Measurements from ENCODE around the gene GAL3ST2.
"Not testable (repeated sequence)": the region's sequence is repeated elsewhere in the genome, so short reads cannot be mapped to it uniquely, and the experiment has no call there.

Gene GAL3ST2

DNA sequence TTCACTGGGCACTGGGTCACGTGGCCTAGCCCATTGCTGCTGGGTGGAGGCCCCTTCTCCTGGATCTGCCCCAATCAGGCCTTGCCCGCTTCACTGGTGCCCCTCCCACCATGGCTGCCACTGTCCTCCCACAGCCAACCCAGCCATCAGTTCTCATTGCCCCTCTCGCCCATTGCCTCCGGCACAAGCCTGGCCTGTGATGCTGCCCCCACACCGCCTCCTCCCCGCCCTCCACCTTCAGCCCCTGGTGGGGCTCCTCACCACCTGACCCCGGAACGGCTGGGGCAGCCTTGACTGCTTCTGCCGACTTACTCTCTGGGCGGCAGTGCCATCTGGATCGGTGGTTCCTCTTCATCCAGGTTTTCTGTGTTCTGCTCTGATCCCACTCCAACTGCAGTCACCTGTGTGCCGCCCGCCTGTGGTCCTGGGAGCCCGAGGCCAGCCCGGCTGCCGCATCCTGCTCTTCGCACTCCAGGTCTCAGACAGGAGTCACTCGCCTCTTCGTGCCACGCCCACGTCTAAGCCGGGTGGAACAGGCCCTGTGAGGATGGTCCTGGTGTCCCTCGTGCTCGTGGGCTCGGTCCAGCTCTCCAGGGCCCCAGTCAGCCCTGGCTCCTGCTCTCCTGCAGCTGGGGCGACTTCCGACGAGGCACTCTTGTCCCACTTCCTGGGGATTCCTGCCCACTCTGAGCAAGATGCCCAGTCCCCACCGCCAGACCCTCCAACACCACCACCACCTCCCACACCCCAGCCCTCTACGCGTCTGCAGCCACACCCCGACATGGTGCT is 28.0 kb upstream of the GAL3ST2 start:
- no peak for DNase-seq

DNA sequence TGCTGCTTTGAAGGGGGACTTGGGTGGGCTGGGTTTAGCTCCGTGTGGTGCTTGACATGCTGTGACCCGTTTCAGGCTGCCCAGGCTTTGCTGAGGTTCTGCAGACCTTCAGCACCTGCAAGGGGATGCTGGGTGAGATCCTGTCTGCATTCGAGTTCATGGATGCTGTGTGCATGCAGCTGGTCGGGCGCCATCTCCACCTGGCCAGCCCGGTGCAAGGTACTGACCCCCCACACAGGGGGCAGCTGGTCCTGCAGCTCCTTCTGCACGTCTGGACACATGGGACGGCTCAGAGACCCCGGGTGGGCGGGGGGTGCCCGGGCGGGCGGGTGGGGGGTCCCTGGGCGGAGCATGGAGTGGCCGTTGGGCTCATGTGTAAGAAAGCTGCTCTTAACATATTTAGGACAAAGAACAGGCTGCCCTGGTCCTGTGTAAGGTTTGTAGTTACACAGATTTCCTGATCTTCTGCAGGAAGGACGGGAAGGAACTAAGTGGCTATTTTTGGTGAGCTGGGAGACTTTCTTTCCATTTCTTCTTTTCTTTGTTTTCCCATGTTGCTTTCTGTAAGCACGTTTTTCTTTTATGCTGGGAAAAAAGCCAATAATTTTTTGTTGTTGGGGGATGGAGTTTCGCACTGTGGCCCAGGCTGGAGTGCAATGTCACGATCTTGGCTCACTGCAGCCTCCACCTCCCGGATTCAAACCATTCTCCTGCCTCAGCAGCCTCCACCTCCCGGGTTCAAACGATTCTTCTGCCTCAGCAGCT is 26.4 kb upstream of the GAL3ST2 start:
- no peak for DNase-seq

DNA sequence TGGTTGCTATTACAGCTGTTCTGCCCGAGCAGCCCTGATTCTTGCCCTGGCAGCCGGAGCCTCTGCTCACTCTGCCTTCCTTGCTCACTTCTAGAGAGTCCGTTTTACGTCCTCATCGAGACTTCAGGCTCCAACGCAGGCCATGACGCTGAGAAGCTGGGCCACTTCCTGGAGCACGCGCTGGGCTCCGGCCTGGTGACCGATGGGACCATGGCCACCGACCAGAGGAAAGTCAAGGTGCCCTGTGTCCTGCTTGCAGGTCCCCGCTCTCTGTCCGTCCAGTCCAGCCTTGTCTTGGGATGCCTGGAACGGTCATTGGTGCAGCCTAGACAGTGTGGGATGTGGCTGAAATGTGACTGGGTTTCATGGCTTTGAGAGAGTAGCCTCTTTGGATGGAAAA is 25.5 kb upstream of the GAL3ST2 start:
- no peak for DNase-seq

DNA sequence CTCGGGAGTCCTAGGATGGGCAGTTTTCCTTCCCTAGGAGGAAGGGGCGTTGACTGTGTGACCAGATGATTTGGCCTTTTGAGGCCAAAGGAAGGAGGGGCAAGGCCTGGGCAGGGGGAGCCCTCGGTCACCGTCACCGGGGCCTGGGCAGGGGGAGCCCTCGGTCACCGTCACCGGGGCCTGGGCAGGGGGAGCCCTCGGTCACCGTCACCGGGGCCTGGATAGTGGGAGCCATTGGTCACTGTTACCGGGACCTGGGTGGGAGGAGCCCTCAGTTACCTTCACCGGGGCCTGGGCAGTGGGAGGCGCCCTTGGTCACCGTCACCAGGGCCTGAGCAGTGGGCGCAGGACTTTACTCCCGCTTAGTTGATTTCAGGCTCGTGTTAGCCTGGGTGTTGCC is 24.8 kb upstream of the GAL3ST2 start:
- no peak for DNase-seq

DNA sequence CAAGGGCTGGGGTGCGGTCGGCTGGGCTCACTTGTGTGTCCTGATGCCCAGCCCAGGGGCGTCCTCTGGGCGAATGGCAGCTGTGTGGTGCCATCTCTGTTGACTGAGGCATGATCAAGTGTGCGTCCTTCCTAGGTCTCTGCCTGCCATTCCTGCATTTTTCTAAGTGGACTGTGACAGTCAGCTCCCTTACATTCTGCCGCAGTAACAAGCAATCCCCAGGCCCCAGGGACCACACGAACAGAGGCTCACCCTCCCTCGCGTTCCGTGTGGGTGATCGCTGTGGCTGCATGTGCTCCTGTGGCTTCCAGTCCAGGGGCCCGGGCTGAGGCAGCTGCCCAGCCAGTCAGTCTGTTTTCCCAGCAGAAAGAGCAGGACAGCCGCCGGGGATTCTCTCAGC is 24.4 kb upstream of the GAL3ST2 start:
- DNase-seq = no peak

DNA sequence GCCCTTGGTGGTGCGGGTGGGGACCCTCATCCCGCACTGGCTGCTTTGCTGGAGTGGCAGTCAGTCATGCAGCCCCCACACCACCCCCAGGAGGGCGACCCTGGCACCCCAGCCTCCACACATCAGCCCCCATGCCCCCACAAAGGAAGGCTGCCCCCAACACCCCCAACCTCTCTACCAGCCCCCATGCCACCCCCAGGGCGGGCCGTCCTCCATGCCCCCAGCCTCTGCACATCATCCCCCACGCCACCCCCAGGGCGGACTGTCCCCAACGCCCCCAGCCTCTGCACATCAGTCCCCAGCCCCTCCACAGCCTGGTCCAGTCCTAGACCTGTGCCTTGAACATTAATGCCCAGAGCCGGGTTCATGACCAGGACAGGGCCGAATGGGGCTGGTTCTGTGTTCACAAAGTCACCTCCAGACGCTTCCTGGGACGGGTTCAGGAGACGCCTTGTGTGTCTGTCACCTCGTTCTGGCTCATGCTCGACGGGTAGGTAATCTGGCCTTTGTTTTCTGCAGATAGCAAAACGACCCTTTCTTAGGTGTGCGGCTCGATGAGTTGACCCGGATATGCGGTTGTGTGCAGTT is 23.8 kb upstream of the GAL3ST2 start:
- no peak for DNase-seq

DNA sequence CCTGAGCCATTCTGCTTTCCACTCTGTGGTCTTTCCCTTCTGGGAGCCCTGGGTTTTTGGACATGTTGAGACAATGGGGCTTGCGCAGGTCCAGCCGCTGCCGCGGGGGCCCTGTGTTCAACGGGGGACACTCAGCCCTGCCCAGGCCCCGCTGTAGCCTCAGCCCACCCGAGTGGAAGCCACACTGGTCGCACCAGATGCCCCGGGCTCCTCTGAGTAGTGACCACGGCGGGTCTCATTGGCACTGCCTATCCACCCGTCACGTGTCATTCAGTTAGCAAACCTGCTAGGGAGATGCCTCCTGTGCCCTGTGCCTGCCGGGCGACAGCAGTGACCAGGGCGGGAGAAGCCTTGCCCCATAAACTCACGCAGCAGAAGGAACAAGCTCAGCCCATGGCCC is 23.1 kb upstream of the GAL3ST2 start:
- DNase-seq = no peak

DNA sequence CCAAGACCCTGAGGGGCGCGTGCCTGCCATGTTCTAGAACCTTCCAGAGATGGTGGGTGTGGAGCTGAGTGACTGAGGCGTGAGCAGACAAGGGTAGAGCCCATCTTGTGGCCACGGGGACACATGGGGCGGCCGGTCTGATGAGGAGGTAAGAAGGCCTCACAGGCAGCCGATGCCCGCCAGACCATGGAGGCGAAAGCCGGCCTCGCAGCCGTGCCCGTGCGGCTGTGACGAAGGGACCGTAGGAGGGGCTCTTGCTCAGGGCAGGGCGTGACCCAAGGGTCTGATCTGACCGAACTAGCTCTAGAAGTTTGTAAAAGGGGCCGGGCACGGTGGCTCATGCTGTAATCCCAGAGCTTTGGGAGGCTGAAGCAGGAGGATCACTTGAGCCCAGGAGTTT is 22.6 kb upstream of the GAL3ST2 start:
- no peak for DNase-seq

DNA sequence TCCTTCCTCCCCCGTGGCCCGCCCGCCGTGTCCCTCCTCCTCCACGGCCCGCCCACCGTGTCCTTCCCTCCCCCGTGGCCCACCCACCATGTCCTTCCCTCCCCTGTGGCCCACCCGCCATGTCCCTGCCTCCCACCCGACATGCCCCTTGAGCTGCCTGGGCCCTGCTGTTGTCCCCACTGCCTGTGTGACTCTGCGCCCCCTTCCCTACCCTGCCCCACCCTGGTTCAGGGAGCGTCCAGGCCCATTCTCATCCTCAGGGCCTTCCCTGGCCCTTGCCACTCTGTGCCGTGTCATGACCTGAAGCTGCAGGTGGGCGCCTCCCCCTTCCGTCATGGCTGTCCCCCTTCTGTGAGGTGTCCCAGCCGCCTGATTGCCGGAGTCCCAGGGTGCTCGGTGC is 21.5 kb upstream of the GAL3ST2 start:
- no peak for DNase-seq

DNA sequence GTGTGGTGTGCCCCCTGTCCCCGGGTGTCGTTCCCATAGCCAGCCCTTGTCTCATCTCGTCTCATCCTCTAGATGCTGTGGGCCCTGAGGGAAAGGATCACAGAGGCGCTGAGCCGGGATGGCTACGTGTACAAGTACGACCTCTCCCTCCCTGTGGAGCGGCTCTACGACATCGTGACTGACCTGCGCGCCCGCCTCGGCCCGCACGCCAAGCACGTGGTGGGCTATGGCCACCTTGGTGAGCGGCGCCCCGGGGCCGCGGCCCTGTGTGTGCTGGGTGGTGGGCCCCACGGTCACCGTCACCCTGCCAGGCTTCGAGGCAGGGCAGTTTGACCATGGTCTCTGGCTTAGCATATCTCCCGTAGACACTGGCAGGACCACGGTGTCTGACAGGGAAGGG is 20.8 kb upstream of the GAL3ST2 start:
- no peak for DNase-seq

DNA sequence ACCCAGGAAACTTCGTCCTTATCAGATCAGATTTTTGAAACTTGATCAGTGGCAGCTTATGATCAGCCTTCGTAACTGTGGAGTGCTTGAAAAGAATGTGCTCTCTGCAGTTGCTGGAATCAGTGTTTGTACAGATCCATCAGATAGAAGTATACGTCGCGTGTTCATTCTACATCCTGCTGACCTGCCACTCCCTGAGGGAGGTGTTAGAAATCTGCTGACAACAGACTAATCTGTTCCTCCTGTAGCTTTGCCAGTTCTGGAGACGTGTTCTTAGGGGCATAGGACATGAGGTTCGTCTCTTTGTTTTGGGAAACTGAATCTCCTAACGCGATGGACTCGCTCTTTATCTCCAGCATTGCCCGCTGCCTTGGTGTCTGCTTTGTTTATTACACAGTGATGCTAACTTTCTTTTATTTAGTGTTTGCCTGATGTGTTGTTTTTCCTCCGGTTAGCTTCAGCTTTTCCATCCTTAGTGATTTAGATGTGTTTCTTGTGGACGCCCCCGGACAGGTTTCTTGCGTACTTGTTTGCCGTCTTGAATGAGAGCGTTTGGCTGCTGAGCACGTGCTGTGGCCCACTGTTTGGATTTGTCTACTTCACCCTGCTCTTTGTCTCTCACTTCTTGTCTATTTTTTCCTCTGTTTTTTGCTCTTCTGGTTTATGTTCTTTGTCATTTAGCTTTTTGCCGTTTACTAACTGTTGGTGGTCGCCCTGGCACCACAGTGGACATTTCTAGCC is 17.4 kb upstream of the GAL3ST2 start:
- DNase-seq = peak; percentile 6

DNA sequence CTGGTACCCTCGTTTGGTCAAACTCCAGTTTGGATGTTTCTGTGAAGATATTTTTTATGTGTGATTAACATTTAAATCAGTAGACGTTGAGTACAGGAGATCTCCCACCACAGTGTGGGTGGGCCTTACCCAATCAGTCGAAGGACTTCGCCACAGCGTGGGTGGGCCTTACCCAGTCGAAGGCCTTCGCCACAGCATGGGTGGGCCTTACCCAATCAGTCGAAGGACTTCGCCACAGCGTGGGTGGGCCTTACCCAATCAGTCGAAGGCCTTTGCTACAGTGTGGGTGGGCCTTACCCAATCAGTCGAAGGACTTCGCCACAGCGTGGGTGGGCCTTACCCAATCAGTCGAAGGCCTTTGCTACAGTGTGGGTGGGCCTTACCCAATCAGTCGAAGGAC is 16.7 kb upstream of the GAL3ST2 start:
- DNase-seq = not testable (repeated sequence)

DNA sequence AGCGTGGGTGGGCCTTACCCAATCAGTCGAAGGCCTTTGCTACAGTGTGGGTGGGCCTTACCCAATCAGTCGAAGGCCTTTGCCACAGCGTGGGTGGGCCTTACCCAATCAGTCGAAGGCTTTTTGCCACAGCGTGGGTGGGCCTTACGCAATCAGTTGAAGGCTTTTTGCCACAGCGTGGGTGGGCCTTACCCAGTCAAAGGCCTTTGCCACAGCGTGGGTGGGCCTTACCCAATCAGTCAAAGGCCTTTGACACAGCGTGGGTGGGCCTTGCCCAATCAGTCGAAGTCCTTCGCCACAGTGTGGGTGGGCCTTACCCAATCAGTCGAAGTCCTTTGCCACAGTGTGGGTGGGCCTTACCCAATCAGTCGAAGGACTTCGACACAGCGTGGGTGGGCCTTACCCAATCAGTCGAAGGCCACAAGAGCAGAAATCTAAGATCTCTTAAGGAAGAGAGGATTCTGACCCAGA is 16.3 kb upstream of the GAL3ST2 start:
- DNase-seq = peak; percentile 10

DNA sequence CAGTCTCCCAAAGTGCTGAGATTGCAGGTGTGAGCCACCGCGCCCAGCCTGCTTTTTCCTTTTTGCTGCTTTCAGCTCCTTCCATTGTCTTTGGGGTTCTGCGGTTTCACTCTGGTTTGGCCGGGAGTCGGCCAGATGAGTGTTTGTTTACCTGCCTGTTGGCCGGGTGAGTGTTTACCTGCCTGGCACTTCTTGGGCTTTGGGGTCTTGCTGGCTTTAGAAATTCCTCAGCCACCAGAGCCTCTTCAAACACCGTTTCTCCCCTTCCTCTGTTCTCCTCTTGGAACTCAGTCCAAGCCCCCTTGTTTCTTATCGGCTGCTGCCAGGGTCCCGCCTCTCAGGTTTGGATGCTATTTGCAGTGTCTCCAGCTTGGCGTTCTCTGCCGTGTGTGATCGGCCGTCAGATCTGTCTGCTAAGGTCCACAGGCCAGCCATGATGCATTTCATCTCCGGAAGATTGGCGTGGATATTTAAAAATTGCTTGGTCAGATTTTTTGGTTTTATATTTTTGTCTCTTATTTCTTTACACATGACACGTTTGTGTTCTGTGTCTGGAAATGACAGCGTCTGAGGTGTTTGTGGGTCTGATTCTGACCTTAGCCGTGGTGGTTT is 14.2 kb upstream of the GAL3ST2 start:
- DNase-seq = peak; percentile 6

DNA sequence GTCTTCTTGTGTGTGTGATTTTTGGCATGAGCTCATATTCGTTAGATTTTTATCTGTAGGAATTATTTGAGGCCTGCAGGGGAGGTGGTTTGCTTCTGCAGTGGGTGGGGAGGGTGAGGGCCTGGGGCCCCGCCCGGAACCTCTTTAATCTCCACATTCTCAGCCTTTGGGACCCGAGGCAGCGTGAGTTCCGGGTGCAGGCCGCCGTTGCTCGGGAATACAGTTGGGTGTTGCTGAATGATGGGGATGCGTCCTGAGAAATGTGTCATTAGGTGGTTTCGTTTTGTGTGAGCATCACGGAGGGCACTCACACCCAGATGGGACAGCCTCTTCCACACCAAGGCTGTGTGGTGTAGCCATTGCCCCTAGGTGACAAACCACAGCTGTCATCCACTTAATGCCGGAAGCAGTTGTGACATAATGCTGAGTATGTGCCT is 13.7 kb upstream of the GAL3ST2 start:
- peak; percentile 2 for DNase-seq

DNA sequence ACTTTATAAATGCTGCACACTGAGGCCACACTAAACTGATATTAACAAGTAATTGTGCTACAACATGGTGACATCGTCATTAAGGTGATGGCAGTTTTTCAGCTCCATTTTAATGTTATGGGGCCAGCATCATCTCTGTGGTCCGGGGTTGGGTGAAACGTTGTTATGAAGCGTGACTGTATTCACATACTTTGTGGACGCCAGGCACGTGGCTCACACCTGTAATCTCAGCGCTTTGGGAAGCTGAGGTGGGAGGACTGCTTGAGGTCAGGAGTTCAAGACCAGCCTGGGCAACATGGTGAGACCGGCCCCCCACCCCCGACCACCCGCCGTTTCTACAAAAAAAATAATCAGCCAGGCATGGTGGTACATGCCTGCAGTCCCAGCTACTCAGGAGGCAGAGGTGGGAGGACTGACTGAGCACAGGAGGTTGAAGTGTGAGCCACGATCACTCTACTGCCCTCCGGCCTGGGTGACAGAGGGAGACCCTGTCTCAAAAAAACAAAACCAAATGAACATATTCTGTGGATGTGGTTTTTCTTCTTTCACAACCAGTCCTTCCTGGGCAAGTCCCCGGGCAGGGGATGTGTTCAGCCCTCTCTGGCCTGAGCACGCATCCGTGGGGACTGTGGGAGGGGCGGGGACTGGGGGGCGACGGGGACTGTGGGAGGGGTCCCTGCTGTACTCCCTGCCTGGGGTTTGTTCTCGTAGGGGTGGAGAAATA is 12.9 kb upstream of the GAL3ST2 start:
- peak; percentile 8 for DNase-seq

DNA sequence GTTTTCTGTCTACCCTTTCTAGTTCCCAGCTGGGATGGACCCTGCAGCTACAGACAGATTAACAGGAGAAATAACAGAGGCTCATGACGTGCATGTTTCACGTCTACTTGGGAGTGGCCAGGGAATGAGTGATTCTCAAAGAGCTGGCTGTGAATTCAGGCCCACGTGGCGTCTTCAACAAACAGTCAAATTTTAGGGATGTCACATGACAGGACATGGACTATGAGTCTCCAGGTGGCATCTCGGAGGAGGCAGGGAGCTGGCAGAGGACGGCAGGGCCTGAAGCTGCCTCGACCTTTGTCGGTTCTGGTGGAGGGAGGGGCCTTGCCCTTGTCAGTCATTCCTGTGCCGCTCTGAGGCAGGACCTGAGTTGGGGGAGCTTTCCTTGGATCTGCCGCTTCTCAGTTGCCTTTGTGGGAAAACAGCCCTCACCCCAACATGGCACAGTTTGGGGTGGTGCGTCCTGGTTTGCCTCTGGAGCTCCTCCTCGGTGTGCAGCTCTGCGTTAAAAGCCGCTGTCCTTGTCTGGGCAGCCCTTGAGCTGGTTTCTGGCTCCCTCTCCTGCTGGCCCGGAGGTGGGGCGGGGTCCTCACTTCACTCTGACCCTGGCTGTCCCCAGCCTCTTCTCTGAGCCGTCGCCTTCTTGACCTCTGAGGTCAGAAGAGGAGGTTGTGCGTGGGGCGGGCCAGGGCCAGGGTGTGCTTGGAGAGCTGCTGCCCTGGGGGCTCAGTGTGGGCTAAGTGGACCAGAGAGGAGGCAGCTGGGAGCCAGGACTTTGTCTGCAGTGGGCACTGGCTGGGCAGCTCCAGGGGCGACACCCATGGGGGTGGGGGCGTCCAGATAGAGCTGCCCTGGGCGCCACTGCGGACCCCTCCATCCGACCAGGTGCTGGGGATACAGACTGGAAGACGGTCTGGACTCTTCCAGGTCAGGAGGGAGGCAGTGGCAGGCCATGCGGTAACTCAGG is 12.1 kb upstream of the GAL3ST2 start:
- peak; percentile 29 for DNase-seq

DNA sequence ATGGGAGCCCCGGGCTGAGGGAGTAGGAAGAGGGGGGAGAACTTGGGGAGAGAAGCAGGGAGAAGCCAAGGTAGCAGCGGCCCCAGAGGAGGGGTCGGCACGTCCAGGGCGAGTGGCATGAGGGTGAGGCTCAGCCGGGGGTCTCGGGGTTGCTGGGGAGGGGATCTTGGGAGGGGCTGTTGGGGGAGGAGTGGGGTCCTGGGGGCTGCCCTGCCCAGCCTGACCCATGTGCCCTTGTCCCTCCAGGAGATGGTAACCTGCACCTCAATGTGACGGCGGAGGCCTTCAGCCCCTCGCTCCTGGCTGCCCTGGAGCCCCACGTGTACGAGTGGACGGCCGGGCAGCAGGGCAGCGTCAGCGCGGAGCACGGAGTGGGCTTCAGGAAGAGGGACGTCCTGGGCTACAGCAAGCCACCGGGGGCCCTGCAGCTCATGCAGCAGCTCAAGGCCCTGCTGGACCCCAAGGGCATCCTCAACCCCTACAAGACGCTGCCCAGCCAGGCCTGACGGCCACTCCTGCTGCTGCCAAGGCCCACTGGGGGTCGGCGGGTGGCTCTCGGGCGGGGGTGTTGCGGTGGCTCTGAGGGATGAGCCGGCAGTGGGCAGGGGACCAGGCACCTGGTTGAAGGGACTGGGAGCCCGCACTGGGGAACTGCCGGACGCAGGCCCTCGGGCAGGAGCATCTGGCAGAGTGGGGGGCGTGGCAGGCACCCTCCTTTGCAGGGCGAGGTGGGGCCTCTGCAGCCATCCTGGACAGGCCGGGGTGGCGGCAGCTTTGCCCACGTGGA is 9.0 kb upstream of the GAL3ST2 start:
- peak; percentile 33 for DNase-seq

DNA sequence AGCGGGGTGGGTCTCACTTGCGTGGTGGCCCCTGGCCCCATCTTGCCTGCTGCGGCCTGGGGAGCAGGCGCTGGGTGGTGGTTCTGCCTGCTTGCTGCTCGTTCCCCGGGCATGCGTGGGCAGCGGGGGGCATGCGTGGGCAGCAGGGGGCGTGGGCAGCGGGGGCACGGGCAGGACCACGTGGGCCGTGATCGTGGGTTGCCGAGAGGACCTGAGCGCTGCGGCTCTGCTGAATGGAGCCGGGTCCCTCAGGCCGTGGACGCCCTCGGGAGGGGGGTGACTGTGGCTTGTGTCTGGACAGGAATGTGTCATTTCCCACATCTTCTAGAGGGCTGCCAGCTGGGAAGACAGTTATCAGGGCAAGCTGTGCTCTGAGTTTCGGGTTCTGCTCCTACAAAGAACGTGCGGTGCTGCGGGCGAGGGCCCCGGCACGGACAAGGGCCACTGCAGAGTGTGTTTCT is 8.3 kb upstream of the GAL3ST2 start:
- peak; percentile 9 for DNase-seq

DNA sequence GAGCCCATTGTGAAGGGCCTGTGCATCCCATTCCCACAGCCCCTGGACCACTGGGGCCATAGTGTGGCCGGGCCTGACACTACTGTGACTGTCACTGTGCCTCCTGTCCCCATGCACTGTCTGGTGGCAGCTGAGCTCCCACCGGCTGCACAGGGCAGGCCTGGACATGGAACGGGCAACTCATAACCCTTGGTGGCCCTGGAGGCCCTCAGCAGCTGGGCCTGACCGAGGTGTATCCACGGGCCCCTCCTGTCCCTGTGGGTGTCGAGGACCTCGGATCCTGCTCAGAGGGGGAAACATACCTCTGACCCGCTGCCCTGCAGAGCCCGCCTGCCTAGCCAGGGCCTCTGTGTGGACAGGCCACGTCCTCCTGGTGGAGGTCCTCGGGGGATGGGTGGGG is 7.8 kb upstream of the GAL3ST2 start:
- DNase-seq = no peak
